HG03139 (cell line): ENCODE measurements around the gene TRIM61.

ENCODE experiments used
- ATAC-seq: cut with Tn5 transposase; IDR thresholded peaks from one replicate; pipeline ENCODE4 v1.9.1; 2021; ENCODE audit not compliant: unreplicated experiment

TRIM61 gene

DNA sequence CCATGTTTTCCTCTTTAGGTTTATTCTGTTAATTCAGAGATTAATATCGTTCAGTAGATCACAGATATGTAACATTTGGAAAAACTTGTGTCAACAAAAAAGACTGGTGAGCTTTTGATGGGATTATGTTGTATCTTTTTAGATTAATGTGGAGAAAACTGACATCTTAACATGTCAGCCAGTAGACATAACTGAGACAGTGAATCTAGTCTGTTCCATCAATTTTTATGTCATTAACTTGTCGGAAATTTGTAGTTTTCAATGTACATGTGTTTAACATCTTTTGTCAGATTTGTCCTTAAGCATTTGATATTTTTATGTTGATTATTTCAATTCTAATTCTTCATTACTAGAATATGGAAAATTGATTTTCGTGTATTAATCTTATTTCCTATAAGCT, 58.5 kb downstream of the TRIM61 start:
- ATAC-seq, result no peak
